Measurements from ENCODE around the gene C1RL. TPM values are rescaled to one million over a fixed set of nuclear protein-coding genes. Genes with fewer than 3 reads are reported as not detected.

The C1RL gene
- total RNA-seq, 1 experiment from 2014 or later: 2.4 TPM

GRCh38 chr12:7134396-7135166, 25.6 kb upstream of the C1RL start:
- Histone ChIP-seq H3K4me1 (ENCODE audit: insufficient read depth, low read length, poor library complexity, severe bottlenecking) (no peaks in the 10 kb centered on the region), H3K27ac (ENCODE audit: low read depth, low read length, poor library complexity, severe bottlenecking) (no peak overlapping the region), H3K36me3 (ENCODE audit: insufficient read depth, low read length, poor library complexity, severe bottlenecking) (no peaks in the 10 kb centered on the region), H3K9me3 (ENCODE audit: low read depth, low read length, poor library complexity, severe bottlenecking) (no peaks in the 10 kb centered on the region), H3K4me3 (ENCODE audit: low read depth, low read length, poor library complexity, severe bottlenecking) (no peak overlapping the region), H3K27me3 (replicated peaks; ENCODE audit: insufficient read depth, low read depth, low read length, poor library complexity) (no peaks in the 10 kb centered on the region)
- ChIA-PET CTCF (no interaction called here), POLR2A (ENCODE audit: low non-redundant PET) (no interaction called here)
- intact Hi-C loops (cut with micrococcal nuclease; ENCODE audit: unreplicated experiment): no loop called here
- DNase-seq (ENCODE audit: low spot score): no peak
- BruUV-seq (replicated peaks): no TSS peak
- TF ChIP-seq EZH2 (IDR thresholded peaks at IDR 0.05; ENCODE audit: borderline replicate concordance, low read depth, low read length, poor library complexity, severe bottlenecking) (no peak), CTCF (conservative IDR thresholded peaks at IDR 0.05; ENCODE audit: low read depth, low read length) (no peak)

GRCh38 chr12:7131502-7131866, 22.5 kb upstream of the C1RL start:
- POLR2A ChIA-PET (ENCODE audit: low non-redundant PET): no interaction called here
- no peaks in the 10 kb centered on the region for H3K27me3 ChIP-seq (replicated peaks; ENCODE audit: insufficient read depth, low read depth, low read length, poor library complexity)
- CTCF ChIA-PET: no interaction called here

GRCh38 chr12:7130701-7131501, 21.9 kb upstream of the C1RL start:
- Histone ChIP-seq H3K36me3 (ENCODE audit: insufficient read depth, low read length, poor library complexity, severe bottlenecking) (no peaks in the 10 kb centered on the region), H3K27me3 (replicated peaks; ENCODE audit: insufficient read depth, low read depth, low read length, poor library complexity) (no peaks in the 10 kb centered on the region), H3K4me3 (ENCODE audit: low read depth, low read length, poor library complexity, severe bottlenecking) (peak overlapping the region; percentile 59), H3K9me3 (ENCODE audit: low read depth, low read length, poor library complexity, severe bottlenecking) (no peaks in the 10 kb centered on the region), H3K27ac (ENCODE audit: low read depth, low read length, poor library complexity, severe bottlenecking) (peak overlapping the region; percentile 58), H3K4me1 (ENCODE audit: insufficient read depth, low read length, poor library complexity, severe bottlenecking) (no peaks in the 10 kb centered on the region)
- ChIA-PET POLR2A (ENCODE audit: low non-redundant PET) (no interaction called here), CTCF (no interaction called here)
- intact Hi-C loops (cut with micrococcal nuclease; ENCODE audit: unreplicated experiment): no loop called here
- peak; percentile 10 for DNase-seq (ENCODE audit: low spot score)
- no TSS peak for BruUV-seq (replicated peaks)
- no peak for TF ChIP-seq EZH2 (IDR thresholded peaks at IDR 0.05; ENCODE audit: borderline replicate concordance, low read depth, low read length, poor library complexity, severe bottlenecking)
- TF ChIP-seq CTCF (conservative IDR thresholded peaks at IDR 0.05; ENCODE audit: low read depth, low read length): no peak

More at GRCh38 chr12:7131502-7131866, 22.5 kb upstream of the C1RL start:
- BruUV-seq (replicated peaks): no TSS peak
- DNase-seq (ENCODE audit: low spot score): no peak
- no peak for TF ChIP-seq EZH2 (IDR thresholded peaks at IDR 0.05; ENCODE audit: borderline replicate concordance, low read depth, low read length, poor library complexity, severe bottlenecking)
- no peak for TF ChIP-seq CTCF (conservative IDR thresholded peaks at IDR 0.05; ENCODE audit: low read depth, low read length)
- H3K9me3 ChIP-seq (ENCODE audit: low read depth, low read length, poor library complexity, severe bottlenecking): no peaks in the 10 kb centered on the region
- H3K4me3 ChIP-seq (ENCODE audit: low read depth, low read length, poor library complexity, severe bottlenecking): peak overlapping the region; percentile 59
- intact Hi-C loops (cut with micrococcal nuclease; ENCODE audit: unreplicated experiment): no loop called here
- H3K27ac ChIP-seq (ENCODE audit: low read depth, low read length, poor library complexity, severe bottlenecking): no peak overlapping the region
- no peaks in the 10 kb centered on the region for H3K36me3 ChIP-seq (ENCODE audit: insufficient read depth, low read length, poor library complexity, severe bottlenecking)
- no peaks in the 10 kb centered on the region for H3K4me1 ChIP-seq (ENCODE audit: insufficient read depth, low read length, poor library complexity, severe bottlenecking)

Data from A673 (cell line).